ENCODE results near the gene OPN1MW. TPM values are rescaled to one million over a fixed set of nuclear protein-coding genes. Genes with fewer than 3 reads are reported as not detected.

The OPN1MW gene
- polyA plus RNA-seq: not detected in 2 replicates

GRCh38 chrX:154182296-154182695, at the start of gene OPN1MW:
Gene OPN1MW (plus strand): TSS chrX:154182596. CDS start chrX:154182678, 82 bp downstream.

GRCh38 chrX:154144010-154144409, 38.4 kb upstream of the OPN1MW start, which contains the start of gene OPN1LW:
Gene OPN1LW (plus strand): TSS chrX:154144243. CDS start chrX:154144284, 41 bp downstream.

GRCh38 chrX:154219456-154219855, 37.1 kb downstream of the OPN1MW start, which contains the start of gene OPN1MW2:
Gene OPN1MW2 (plus strand): TSS chrX:154219756. CDS start chrX:154219816, 60 bp downstream.

Other genes with a start within 250 kb of the OPN1MW start
- gene NAA10, start 247.6 kb upstream of the OPN1MW start, polyA plus RNA-seq: 53.4 and 55.0 TPM in 2 replicates
- gene RENBP, start 238.0 kb upstream of the OPN1MW start, polyA plus RNA-seq: not detected in 2 replicates
- 4.1 and 5.5 TPM in 2 replicates for gene HCFC1, start 210.8 kb upstream of the OPN1MW start, polyA plus RNA-seq
- 1.6 and 5.4 TPM in 2 replicates for gene TMEM187, start 209.8 kb upstream of the OPN1MW start, polyA plus RNA-seq
- gene IRAK1, start 162.7 kb upstream of the OPN1MW start, polyA plus RNA-seq: 2.4 and 3.6 TPM in 2 replicates
- gene MECP2, start 84.9 kb upstream of the OPN1MW start, polyA plus RNA-seq: 4.3 and 6.9 TPM in 2 replicates
- not detected in 2 replicates for gene OPN1LW, start 38.4 kb upstream of the OPN1MW start, polyA plus RNA-seq
- not detected in 2 replicates for gene OPN1MW2, start 37.2 kb downstream of the OPN1MW start, polyA plus RNA-seq
- not detected in 2 replicates for gene OPN1MW3, start 75.0 kb downstream of the OPN1MW start, polyA plus RNA-seq
- not detected in 2 replicates for gene TEX28, start 112.5 kb downstream of the OPN1MW start, polyA plus RNA-seq
- gene TKTL1, start 113.2 kb downstream of the OPN1MW start, polyA plus RNA-seq: not detected in 2 replicates
- gene FLNA, start 192.0 kb downstream of the OPN1MW start, polyA plus RNA-seq: 4.9 TPM in 1 of 2 replicates, not detected in the other
- gene EMD, start 196.7 kb downstream of the OPN1MW start, polyA plus RNA-seq: 1.6 and 2.0 TPM in 2 replicates
- 317 and 487 TPM in 2 replicates for gene RPL10, start 215.8 kb downstream of the OPN1MW start, polyA plus RNA-seq
- gene DNASE1L1, start 226.7 kb downstream of the OPN1MW start, polyA plus RNA-seq: not detected in 2 replicates
- 1.9 and 14.5 TPM in 2 replicates for gene TAFAZZIN, start 228.9 kb downstream of the OPN1MW start, polyA plus RNA-seq
- 42.0 and 42.2 TPM in 2 replicates for gene ATP6AP1, start 246.1 kb downstream of the OPN1MW start, polyA plus RNA-seq